ENCODE measurements around the gene LINGO4.

Gene LINGO4

DNA sequence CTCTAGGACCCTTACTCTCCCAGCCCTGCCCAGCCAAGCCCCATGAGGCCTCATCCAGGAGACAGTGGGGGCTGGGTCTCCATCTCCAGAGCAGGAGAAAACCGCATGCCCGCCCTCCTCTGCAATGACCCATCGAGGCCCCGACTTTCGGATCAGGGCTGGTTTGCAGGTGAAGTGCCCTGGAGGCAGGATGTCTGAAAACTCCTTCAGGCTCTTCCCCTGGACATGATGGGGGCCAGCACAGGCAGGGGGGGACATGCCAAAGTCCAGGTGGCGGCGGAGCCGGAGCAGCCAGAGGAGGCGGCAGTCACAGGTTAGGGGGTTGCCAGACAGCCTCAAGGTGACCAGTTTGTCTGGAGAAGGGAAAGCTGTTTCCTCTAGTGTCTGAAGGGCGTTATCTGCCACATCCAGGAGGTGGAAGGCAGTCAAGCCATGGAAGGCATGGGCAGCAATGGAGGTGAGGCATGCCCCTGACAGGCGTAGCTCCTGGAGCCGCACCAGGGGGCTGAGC is 3.9 kb downstream of the LINGO4 start:
- Histone ChIP-seq H3K27ac (no peak overlapping the region), H3K36me3 (no peaks in the 10 kb centered on the region), H3K4me3 (no peak overlapping the region), H3K27me3 (peaks cover 0 to 59% of the 10 kb centered on the region in 2 donors), H3K4me1 (no peaks in the 10 kb centered on the region), H3K9me3 (no peaks in the 10 kb centered on the region)
- intact Hi-C loops (cut with DNase I; ENCODE audit: low total_unique reads), result no loop called here
- TF ChIP-seq, protein P1, sequence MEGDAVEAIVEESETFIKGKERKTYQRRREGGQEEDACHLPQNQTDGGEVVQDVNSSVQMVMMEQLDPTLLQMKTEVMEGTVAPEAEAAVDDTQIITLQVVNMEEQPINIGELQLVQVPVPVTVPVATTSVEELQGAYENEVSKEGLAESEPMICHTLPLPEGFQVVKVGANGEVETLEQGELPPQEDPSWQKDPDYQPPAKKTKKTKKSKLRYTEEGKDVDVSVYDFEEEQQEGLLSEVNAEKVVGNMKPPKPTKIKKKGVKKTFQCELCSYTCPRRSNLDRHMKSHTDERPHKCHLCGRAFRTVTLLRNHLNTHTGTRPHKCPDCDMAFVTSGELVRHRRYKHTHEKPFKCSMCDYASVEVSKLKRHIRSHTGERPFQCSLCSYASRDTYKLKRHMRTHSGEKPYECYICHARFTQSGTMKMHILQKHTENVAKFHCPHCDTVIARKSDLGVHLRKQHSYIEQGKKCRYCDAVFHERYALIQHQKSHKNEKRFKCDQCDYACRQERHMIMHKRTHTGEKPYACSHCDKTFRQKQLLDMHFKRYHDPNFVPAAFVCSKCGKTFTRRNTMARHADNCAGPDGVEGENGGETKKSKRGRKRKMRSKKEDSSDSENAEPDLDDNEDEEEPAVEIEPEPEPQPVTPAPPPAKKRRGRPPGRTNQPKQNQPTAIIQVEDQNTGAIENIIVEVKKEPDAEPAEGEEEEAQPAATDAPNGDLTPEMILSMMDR (IDR thresholded peaks at IDR 0.05), result no peak
- DNase-seq, result no peak

- Histone ChIP-seq H3K36me3 (no peaks in the 10 kb centered on the region), H3K4me3 (no peak overlapping the region), H3K4me1 (no peaks in the 10 kb centered on the region), H3K27me3 (peaks cover 0 to 59% of the 10 kb centered on the region in 2 donors), H3K27ac (no peak overlapping the region), H3K9me3 (no peaks in the 10 kb centered on the region)
- TF ChIP-seq, protein P1 (IDR thresholded peaks at IDR 0.05), result no peak
- intact Hi-C loops (cut with DNase I; ENCODE audit: low total_unique reads), result no loop called here
- DNase-seq, result no peak
Measured at GRCh38 chr1:151800830-151801229, 4.4 kb downstream of the LINGO4 start.

GRCh38 chr1:151799179-151800022 is 5.8 kb downstream of the LINGO4 start:
- Histone ChIP-seq H3K36me3 (no peaks in the 10 kb centered on the region), H3K9me3 (no peaks in the 10 kb centered on the region), H3K4me3 (no peak overlapping the region), H3K4me1 (no peaks in the 10 kb centered on the region), H3K27ac (no peak overlapping the region), H3K27me3 (peaks cover 0 to 49% of the 10 kb centered on the region in 2 donors)
- no peak for DNase-seq
- intact Hi-C loops (cut with DNase I; ENCODE audit: low total_unique reads), result no loop called here
- TF ChIP-seq, protein P1 (IDR thresholded peaks at IDR 0.05), result no peak

GRCh38 chr1:151798571-151798970 is 6.6 kb downstream of the LINGO4 start:
- Histone ChIP-seq H3K36me3 (no peaks in the 10 kb centered on the region), H3K27ac (no peak overlapping the region), H3K27me3 (peaks cover 0 to 42% of the 10 kb centered on the region in 2 donors), H3K4me1 (no peaks in the 10 kb centered on the region), H3K4me3 (no peak overlapping the region), H3K9me3 (no peaks in the 10 kb centered on the region)
- no peak for DNase-seq
- TF ChIP-seq, protein P1 (IDR thresholded peaks at IDR 0.05), result no peak
- intact Hi-C loops (cut with DNase I; ENCODE audit: low total_unique reads), result no loop called here

DNA sequence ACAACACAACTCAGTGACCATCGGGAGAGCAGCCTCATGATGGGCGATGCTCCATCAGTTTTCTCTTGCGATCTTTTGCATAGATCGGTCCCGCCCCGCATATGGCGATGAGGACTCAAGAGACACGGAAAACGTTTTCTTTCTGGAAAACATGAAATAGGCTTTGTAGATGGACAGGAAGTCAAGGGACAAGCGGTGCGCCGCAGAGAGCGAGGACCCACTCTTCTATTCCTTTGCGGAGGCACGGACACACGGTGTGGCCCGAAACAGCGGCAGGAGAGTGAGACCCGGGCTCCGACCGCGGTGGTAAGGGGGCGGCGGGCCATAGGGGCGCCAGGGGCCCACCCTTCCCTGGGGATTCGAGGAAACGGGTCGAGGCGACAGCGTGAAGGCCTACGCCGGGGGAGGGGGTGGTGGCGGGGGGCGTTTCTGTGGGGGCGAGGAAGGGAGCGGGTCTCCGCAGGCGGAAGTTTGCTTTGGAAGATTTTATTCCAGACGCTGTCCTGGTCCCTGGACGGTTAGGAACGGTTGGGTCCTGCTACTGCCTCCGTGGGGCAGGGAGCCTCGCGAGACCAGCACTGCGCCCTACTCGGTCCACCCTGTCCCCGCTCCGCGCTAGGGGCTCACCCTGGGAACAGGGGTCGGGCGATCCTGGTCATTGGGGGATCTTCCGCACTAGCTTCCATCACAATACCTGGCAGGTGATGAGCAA is 14.1 kb downstream of the LINGO4 start:
- H3K27ac ChIP-seq, result peak overlapping the region; percentile 52 to 71
- no peak for DNase-seq
- no peaks in the 10 kb centered on the region for H3K9me3 ChIP-seq
- no peaks in the 10 kb centered on the region for H3K27me3 ChIP-seq
- intact Hi-C loops (cut with DNase I; ENCODE audit: low total_unique reads), result no loop called here
- H3K4me3 ChIP-seq, result peak overlapping the region; percentile 57 to 74
- no peaks in the 10 kb centered on the region for H3K36me3 ChIP-seq
- H3K4me1 ChIP-seq, result peaks cover 4 to 14% (median 5%) of the 10 kb centered on the region in 4 donors
- TF ChIP-seq, protein P1 (IDR thresholded peaks at IDR 0.05), result no peak

Measured in tibial artery (tissue), 4 donors.